Mesothelial cell of epicardium (in vitro differentiated cells): ENCODE results near the gene DAAM2. TPM values are rescaled to one million over a fixed set of nuclear protein-coding genes. Genes with fewer than 3 reads are reported as not detected.

Experiments used
- DNase-seq, 2 experiments: peaks; one replicate each; pipeline ENCODE4 v3.0.0; 2021; ENCODE audit warnings: low spot score in 2 of 2; ENCODE audit not compliant: unreplicated experiment in 2 of 2
- H3K27ac Mint-ChIP-seq: 2 replicates; pipeline ENCODE4 v1.8.0; 2021; ENCODE audit warnings: mixed read lengths
- H3K27me3 Mint-ChIP-seq: 2 replicates; pipeline ENCODE4 v1.8.0; 2021; ENCODE audit warnings: low read depth, mixed read lengths
- H3K36me3 Mint-ChIP-seq: 2 replicates; pipeline ENCODE4 v1.8.0; 2021; ENCODE audit warnings: mixed read lengths
- H3K4me1 Mint-ChIP-seq: 2 replicates; pipeline ENCODE4 v1.8.0; 2021; ENCODE audit warnings: mixed read lengths
- H3K4me3 Mint-ChIP-seq: 2 replicates; pipeline ENCODE4 v1.8.0; 2021; ENCODE audit warnings: mild to moderate bottlenecking, moderate library complexity, mixed read lengths
- H3K9me3 Mint-ChIP-seq: 2 replicates; pipeline ENCODE4 v1.8.0; 2021; ENCODE audit warnings: mixed read lengths
- total RNA-seq: library from RNA; stranded (reverse); gene quantifications from 3 replicates; pipeline ENCODE4 v1.2.1, GENCODE V29; 2021
- TF ChIP-seq, protein P1 (sequence below): fragments of 200-600 bp; sonication (generic); IDR thresholded peaks from one replicate; pipeline ENCODE4 v1.5.0; 2021; ENCODE audit warnings: antibody characterized with exemption; ENCODE audit not compliant: unreplicated experiment

Gene DAAM2
- total RNA-seq, 1 donor from 2014 or later = 13.7 TPM

GRCh38 chr6:39822846-39823815 lies 31.0 kb downstream of the DAAM2 start:
- peaks cover 6% of the 10 kb centered on the region for H3K4me1 Mint-ChIP-seq
- no peak overlapping the region for H3K27ac Mint-ChIP-seq
- H3K4me3 Mint-ChIP-seq = no peak overlapping the region
- H3K36me3 Mint-ChIP-seq = no peaks in the 10 kb centered on the region
- no peaks in the 10 kb centered on the region for H3K9me3 Mint-ChIP-seq
- DNase-seq = no peak
- TF ChIP-seq, protein P1, sequence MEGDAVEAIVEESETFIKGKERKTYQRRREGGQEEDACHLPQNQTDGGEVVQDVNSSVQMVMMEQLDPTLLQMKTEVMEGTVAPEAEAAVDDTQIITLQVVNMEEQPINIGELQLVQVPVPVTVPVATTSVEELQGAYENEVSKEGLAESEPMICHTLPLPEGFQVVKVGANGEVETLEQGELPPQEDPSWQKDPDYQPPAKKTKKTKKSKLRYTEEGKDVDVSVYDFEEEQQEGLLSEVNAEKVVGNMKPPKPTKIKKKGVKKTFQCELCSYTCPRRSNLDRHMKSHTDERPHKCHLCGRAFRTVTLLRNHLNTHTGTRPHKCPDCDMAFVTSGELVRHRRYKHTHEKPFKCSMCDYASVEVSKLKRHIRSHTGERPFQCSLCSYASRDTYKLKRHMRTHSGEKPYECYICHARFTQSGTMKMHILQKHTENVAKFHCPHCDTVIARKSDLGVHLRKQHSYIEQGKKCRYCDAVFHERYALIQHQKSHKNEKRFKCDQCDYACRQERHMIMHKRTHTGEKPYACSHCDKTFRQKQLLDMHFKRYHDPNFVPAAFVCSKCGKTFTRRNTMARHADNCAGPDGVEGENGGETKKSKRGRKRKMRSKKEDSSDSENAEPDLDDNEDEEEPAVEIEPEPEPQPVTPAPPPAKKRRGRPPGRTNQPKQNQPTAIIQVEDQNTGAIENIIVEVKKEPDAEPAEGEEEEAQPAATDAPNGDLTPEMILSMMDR = no peak
- peaks cover 4% of the 10 kb centered on the region for H3K27me3 Mint-ChIP-seq

DNA sequence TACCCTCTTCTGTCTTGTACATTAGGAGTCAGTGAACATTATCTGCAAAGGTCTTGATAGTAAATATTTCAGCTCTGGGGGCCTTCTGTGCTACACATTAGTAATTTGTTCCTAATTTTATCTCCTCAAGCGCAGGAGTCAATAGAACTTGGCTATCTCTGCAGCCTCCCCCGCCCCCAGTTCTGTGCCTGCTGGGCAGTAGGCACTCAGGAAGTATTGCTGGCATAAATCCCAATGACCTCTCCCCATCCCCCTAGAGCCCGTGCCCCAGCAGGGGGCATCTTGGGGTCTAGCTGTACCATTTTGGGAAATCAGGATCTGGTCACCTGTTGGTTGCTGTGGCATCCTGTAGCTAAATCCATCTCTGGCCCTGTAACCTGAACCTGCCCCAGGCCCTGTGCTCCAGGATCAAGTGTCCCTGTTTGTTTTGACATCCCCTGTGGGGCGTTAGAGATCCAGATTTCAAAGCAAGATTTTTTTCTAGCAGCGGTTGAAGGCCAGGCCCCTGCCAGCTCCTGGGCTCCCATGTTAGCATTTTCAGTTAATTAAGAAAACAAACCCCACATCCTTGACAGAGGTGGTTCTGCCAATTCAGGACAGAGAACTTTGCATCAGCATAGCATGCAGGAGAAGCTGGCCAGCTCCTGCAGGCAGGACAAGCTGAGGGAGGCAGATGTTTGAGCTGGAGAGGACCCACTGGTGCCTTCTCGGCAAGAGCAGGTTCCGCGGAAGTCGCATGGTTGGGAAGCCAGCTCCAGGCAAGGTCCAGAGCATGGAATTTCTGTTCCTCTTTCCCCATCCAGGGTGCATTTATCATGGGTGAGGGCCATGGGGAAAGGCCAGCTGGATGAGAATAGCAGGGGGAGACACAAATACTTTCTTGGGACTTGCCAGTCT lies 32.1 kb downstream of the DAAM2 start:
- peaks cover 6% of the 10 kb centered on the region for H3K4me1 Mint-ChIP-seq

DNA sequence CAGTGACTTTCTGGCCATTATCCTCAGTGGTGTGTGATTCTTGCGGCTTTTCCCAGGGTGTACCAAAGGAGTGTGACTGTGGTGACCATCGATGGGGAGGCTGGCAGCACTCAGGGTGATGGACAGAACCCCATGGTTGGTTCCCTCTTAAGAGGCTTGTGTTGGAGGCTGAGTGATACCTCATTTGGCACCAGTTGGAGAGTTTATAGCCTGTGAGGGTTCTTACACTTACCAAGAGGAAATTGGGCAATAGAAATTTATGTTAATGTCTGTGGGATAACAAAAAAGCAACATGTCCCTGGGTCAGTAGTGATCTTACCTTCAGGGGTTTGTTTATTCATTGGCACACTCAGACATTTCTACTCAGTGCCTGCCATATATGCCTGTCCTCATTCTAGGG lies 37.2 kb downstream of the DAAM2 start:
- no peak for DNase-seq
- no peak overlapping the region for H3K4me3 Mint-ChIP-seq
- no peaks in the 10 kb centered on the region for H3K9me3 Mint-ChIP-seq
- no peak overlapping the region for H3K27ac Mint-ChIP-seq
- peaks cover 4% of the 10 kb centered on the region for H3K27me3 Mint-ChIP-seq
- no peaks in the 10 kb centered on the region for H3K4me1 Mint-ChIP-seq
- no peaks in the 10 kb centered on the region for H3K36me3 Mint-ChIP-seq
- TF ChIP-seq, protein P1 = no peak

More for the DNA sequence above, 32.1 kb downstream of the DAAM2 start:
- no peak overlapping the region for H3K27ac Mint-ChIP-seq
- H3K36me3 Mint-ChIP-seq = no peaks in the 10 kb centered on the region
- DNase-seq = no peak
- TF ChIP-seq, protein P1 = no peak
- peaks cover 4% of the 10 kb centered on the region for H3K27me3 Mint-ChIP-seq
- no peak overlapping the region for H3K4me3 Mint-ChIP-seq
- H3K9me3 Mint-ChIP-seq = no peaks in the 10 kb centered on the region

DNA sequence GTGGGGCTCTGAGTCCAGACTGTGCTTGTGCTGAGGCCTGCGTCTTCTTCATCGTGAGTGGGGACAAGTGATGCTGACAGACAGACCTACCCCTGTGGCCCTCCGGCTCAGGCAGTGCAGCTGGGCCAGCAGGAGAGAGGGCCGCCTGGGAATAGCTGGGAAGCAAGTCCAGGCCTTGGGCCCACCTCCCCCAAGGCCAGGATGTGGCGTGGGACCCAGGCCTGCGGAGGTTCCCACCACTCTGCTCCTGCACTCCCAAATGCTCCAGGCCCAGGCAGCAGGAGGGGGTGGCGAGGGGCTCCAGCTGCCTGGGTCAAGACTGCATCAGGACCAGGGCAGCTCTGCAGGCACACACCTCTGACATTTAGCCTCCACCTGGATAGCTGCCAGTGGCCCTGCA lies 38.3 kb downstream of the DAAM2 start:
- Mint-ChIP-seq H3K9me3 (no peaks in the 10 kb centered on the region), H3K4me3 (no peak overlapping the region), H3K27ac (no peak overlapping the region), H3K27me3 (peaks cover 4% of the 10 kb centered on the region), H3K36me3 (no peaks in the 10 kb centered on the region), H3K4me1 (peaks cover 2% of the 10 kb centered on the region)
- DNase-seq = no peak
- TF ChIP-seq, protein P1 = no peak

- TF ChIP-seq, protein P1 = no peak
- Mint-ChIP-seq H3K36me3 (no peaks in the 10 kb centered on the region), H3K4me3 (no peak overlapping the region), H3K27ac (no peak overlapping the region), H3K9me3 (no peaks in the 10 kb centered on the region), H3K27me3 (peaks cover 4% of the 10 kb centered on the region), H3K4me1 (peaks cover 10% of the 10 kb centered on the region)
- DNase-seq = no peak
Measured at GRCh38 chr6:39831701-39832100, 39.5 kb downstream of the DAAM2 start.
